NCI-H1105 treated with DMSO at 0.1 percent for 48 hours (cell line): Measurements from ENCODE around the gene ZNF655.
"Not testable (repeated sequence)": the region's sequence is repeated elsewhere in the genome, so short reads cannot be mapped to it uniquely, and the experiment has no call there.

Experiments used
- DNase-seq: peaks from one replicate; lab custom pipeline; 2025; lab: John Stamatoyannopoulos, UW

ZNF655 gene

DNA sequence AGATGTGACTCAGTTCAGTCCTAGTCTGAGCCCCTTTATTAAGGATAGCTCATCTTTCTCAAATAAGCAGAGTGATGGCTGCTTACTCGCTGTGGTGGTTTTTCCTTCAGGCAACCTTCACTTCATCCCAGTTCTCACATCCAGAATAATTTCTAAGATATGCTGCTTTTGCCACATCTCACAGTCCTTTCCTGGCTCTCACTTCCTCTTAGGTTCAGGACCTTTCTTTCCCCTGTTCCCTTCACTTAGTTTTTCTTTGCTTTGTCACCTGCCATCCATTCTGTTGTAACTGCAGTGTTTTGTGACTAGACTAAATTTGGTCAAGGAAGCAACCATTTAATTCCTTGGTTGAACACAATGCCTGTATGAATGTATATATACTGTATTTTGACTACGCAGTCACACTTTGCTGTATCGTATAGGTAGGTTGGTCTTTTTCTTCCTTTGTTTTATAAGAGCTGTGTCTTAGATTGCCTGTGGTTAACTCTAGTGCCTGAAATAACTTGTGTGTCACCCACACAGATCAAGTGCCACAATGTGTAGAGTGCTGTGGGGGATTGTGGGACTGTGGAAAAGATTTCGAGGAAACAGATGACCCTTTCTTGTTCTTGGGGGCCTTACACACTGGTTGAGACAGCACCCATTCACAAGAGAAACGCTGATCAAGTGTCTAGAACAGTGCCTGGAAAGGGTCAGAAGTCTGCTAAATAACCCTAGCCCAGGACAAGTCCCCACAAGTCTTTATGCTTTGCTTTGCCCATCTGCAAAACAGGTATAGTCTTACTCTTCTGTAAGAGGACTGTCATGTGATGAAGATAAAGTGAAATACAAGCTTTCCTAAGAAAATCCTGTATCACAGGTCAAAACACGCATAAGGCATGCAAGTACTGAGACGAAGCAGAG is 2.6 kb downstream of the ZNF655 start:
- no peak for DNase-seq

DNA sequence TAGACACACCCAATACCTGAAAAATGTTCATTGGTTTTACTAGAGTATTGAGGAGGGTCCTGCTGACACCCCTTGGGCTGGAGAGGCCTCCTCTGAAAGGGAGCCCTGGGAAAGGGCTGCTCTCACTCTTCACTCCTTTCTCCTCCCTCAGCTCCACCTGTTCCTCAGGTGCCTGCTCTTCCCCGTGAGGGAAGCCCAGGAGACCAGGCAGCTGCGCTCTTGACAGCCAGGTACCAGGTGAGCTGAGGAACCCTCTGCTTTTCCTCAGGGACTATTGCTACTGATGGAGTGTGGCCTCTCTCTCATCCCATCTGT is 3.3 kb downstream of the ZNF655 start:
- no peak for DNase-seq

DNA sequence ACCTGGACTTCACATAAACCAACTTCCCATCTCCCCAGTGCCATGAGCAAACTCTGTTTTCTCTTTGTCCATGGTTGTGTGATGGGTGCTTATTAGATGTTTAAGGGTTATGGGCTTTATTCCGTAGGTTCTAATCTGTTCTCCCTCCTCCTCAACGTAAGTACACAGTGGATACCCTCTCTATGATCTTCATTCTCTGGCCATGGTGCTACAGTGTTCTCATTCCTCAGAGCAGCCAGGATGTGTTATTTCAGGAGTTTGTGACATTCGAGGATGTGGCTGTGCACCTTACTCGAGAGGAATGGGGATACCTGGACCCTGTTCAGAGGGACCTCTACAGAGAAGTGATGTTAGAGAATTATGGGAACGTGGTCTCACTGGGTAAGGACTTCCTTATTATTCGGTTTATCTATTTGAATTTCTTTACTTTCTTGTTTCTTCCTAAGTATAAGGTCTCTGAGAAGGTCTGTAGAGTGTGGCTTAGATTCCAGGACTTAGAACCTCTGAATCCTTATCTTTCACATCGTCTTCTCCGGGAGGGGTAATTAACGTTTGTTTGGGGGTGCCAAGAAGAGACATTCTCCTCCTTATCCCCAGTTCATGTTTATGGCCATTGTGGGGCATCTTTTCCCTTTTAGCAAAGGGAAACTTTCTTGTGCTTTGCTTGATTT is 3.8 kb downstream of the ZNF655 start:
- no peak for DNase-seq

DNA sequence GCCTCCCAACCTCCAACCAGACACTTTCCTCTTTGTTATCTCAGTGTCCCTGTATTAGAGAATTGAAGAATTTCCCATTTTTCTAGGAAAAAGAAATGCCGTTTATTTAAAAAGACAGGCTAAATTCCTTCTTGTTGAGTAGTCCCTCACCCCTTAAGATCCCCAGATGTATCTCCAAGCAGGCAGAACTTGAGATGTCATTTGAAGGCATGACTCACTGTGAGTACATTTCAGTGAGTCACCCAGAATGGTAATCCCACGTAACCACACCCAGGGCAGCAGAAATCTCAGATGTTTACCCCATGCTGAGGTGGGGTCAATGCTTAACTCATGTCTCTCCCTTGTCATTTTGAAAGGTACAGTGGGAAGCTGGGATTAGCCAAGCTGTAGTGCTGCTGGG is 4.4 kb downstream of the ZNF655 start:
- no peak for DNase-seq

DNA sequence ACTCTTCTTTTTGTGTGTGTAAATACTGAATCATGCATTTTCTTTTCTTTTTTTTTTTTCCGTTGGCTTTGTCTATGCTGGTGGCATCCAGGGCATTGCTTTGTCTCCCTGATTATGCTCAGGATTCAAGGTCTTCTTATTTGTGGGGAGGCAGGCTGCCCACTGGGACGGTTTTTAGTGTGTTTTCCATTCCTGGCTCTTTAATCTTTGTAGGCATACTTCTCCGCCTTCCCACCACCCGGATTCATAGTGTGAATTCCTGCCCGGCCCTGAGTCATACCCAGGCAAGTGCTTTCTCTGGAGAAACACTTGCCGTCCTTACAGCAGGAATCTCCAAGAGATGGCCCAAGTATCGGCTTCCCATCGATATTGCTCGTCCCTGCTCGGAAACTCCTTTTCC is 5.2 kb downstream of the ZNF655 start:
- no peak for DNase-seq

DNA sequence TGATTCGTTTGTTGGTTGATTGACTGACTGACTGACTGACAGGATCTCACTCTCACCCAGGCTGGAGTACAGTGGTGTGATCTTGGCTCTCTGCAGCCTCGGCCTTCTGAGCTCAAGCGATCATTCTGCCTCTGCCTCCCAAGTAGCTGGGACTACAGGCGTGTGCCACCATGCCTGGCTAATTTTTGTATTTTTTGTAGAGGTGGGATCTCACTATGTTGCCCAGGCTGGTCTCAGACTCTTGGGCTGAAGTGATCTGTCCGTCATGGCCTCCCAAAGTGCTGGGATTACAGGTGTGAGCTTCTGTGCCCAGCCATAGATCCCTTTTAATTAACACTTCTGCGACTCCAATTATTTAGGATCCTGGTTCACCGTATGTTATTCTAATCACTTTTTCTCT is 10.3 kb downstream of the ZNF655 start:
- DNase-seq: not testable (repeated sequence)

DNA sequence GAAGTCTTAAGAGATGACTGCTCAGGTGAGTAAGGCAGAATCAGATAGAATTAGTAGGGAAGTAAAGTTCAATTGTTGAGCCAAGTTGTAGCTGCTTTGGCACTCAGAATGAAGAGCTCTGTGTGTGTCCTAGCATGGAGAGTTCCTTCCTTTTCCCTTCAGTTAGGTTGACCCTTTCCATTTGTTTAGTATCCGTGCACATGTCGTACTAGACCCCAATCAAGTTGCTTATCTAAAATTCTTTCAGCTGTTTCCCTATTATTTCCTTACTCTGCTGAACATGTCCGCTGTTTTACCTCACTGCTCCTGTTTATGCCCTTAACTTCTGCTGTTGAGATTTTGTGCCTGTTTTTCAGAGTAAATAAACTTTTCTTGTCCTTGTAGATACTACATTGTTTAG is 13.3 kb downstream of the ZNF655 start:
- DNase-seq: no peak

DNA sequence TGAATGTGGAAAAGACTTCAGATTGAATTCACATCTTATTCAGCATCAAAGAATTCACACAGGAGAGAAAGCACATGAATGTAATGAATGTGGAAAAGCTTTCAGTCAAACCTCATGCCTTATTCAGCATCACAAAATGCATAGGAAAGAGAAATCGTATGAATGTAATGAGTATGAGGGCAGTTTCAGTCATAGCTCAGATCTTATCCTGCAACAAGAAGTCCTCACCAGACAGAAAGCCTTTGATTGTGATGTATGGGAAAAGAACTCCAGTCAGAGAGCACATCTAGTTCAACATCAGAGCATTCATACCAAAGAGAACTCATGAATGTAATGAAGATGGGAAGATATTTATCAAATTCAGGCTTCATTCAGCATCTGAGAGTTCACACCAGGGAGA is 14.8 kb downstream of the ZNF655 start:
- DNase-seq: no peak

DNA sequence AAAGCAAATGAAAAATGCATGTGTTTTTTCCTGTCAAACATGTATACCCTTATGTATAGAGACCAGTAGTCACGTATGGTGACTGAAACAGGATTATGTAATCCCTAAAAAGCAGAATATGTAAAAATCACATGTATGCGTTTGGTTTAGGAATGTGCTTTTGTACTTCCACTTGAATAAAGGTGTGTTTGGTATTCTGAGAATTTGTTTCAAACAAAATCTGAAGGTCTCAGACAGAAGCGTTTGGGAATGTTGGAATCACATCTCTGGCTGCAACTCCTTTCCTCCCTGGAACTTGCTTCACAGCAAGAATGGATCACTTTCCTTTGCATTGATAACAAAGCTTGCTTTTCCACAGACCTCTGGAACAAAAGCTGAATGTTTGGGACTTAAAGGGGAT is 17.8 kb downstream of the ZNF655 start:
- no peak for DNase-seq

- DNase-seq: no peak
Measured at GRCh38 chr7:99579281-99579955, 21.0 kb downstream of the ZNF655 start.

DNA sequence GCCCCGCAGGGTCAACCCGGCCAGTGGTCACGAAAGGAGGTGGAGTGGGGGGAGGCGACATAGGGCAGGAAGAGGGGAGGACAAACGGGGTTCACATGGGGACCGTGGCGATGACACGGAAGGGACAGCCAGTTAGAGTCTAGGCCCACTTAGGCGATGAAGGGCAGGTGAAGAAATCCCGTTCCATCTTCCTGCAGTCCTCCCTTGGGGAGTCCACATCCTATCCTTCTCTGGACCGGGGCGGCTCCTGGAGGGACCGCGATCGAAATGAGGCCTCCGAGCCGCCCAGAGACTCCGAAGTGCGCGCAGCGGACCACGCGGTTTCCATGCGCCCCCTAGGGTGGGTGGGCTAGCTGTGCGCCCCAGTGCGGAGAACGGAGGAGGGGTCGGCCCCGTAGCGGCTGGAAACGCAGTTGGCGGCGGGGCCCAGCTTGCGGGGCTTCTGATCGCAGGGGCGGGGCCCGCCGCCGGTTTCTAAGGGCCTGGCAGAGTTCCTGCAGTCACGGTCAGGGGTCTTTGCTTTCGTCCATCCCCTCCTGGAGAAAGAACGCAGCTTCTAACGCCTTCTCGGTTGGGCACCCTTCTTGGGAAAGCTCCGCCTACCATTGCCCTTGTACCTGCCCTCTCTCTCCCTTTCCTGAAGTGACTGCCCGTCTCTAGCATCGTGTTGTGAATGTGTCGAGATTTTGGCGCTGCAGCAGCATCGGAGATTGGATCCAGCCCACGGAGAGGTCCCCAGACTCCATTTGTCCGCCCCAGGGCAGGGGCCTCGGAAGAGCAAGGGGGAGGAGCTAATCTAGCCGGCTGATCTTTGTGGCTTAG is 21.7 kb downstream of the ZNF655 start:
- peak; percentile 67 for DNase-seq

- DNase-seq: not testable (repeated sequence)
Measured at GRCh38 chr7:99580778-99581332, 22.4 kb downstream of the ZNF655 start.

DNA sequence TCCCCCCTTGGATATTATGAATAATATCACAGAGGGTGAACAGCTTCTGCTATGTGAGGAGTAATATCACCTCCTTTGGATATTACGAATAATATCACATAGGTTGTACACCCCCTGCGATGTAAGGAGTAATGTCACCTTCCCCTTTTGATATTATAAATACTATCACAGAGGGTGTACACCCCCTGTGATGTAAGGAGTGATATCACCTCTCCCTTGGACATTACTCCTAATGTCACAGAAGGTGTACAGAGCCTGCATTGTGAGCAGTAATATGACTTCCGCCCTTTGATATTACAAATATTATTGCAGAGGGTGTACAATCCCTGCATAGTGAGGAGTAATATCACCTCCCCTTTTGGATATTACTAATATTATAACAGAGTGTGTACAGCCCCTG is 30.4 kb downstream of the ZNF655 start:
- no peak for DNase-seq

GRCh38 chr7:99594948-99595745 is 36.7 kb downstream of the ZNF655 start:
- DNase-seq: no peak

DNA sequence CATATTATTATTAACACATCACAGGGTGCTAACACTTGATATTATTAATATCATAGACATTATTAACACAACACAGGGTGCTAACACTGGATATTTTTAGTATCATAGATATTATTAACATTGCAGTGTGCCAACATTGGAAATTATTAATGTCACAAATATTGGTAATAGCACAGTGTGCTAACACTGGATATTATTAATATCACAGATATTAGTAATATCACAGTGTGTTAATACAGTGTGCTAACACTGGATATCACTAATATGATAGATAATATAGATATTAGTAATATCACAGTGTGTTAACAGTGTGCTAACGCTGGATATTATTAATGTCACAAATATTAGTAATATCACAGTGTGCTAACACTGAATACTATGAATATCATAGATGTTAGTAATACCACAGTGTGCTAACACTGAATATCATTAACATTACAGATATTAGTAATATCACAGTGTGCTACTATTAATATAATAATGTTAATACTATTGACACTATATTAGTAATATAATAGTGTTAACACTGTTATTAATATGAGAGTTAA is 38.0 kb downstream of the ZNF655 start:
- DNase-seq: no peak

GRCh38 chr7:99597762-99598501 is 39.5 kb downstream of the ZNF655 start, which contains the start of gene TMEM225B:
TSS of gene TMEM225B (plus strand) at chr7:99598267. CDS start at chr7:99604389, 6,122 bp downstream.
- DNase-seq: no peak

GRCh38 chr7:99599836-99600235 is 41.4 kb downstream of the ZNF655 start:
- no peak for DNase-seq

DNA sequence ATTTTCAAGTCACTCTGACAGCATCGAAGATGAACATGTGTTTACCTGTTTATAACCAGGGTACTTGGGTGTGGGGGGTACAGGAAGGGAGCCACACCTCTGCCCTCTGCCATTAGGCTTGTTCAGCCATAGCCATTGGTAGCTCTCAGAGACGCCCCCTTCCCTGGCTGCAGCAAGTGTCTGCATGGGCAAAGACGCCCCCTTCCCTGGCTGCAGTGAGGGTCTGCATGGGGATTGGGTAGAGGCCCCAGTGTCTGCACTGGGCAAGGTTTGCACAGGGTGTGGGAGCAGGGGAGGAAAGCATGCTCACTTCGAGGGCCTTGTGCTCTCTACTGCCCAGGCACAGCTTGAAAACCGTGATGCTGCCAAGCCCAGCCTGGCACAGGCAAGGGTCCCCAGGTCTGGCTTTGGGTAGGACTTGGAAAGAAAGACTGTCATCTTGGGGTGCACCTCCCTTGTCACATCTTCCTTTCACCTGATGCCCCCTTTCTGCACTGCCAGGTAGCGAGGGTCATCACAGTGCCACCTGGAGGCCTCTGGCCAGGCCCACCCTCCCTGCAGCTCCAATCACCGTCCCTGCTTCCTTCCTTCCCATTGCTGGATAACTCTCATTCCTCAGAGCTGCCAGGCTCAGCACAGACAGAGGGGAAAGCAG is 43.3 kb downstream of the ZNF655 start:
- DNase-seq: no peak

GRCh38 chr7:99605527-99605926 is 47.1 kb downstream of the ZNF655 start:
- DNase-seq: no peak
